Keratinocyte (primary cell): ENCODE results near the gene CD164L2. TPM values are rescaled to one million over a fixed set of nuclear protein-coding genes. Genes with fewer than 3 reads are reported as not detected.
A peak's percentile ranks its signal among the peaks of the same experiment; 100 is the strongest.

ENCODE experiments used
- DNase-seq: peaks from one replicate; pipeline ENCODE4 v3.0.0-alpha.2; 2011; ENCODE audit warnings: low read depth, missing footprints, low spot score
- FAIRE-seq: peaks from 2 replicates; lab custom pipeline; 2011; peaks lifted over from hg19 to GRCh38; lab: Jason Lieb, UNC
- H2AFZ ChIP-seq: 2 replicates; pipeline ENCODE4 v1.6.0; 2012; ENCODE audit warnings: low read length, control low read depth, inconsistent platforms; ENCODE audit not compliant: control insufficient read depth
- H3K27ac ChIP-seq: 2 replicates; pipeline ENCODE4 v1.5.1; 2011; ENCODE audit warnings: low read length; ENCODE audit not compliant: control insufficient read depth, insufficient read depth
- H3K27me3 ChIP-seq: 3 replicates; pipeline ENCODE4 v1.6.0; 2011; ENCODE audit warnings: low read length; ENCODE audit not compliant: control insufficient read depth, insufficient read depth; ENCODE audit errors: extremely low read depth
- H3K36me3 ChIP-seq, 2 experiments: 2 replicates in 1 of 2; 3 replicates in 1 of 2; pipeline ENCODE4 v1.5.1; 2011; ENCODE audit warnings: low read length in 2 of 2, mild to moderate bottlenecking in 1 of 2; ENCODE audit not compliant: control insufficient read depth in 2 of 2, insufficient read depth in 2 of 2; ENCODE audit errors: extremely low read depth in 1 of 2
- H3K4me1 ChIP-seq: 3 replicates; pipeline ENCODE4 v1.5.1; 2011; ENCODE audit warnings: low read length; ENCODE audit not compliant: control insufficient read depth, insufficient read depth; ENCODE audit errors: extremely low read depth
- H3K4me2 ChIP-seq: 3 replicates; pipeline ENCODE4 v1.6.0; 2011; ENCODE audit warnings: low read depth, low read length; ENCODE audit not compliant: control insufficient read depth, insufficient read depth; ENCODE audit errors: extremely low read depth
- H3K4me3 ChIP-seq, 3 experiments: fragments of 200-600 bp in 1 of 3; sonication (generic) in 1 of 3; 2 replicates in 2 of 3; 3 replicates in 1 of 3; pipeline ENCODE4 v1.5.1; 2011 to 2016; ENCODE audit warnings: low read length in 3 of 3, mild to moderate bottlenecking in 3 of 3, control low read depth in 2 of 3, inconsistent platforms in 1 of 3, low read depth in 1 of 3, mixed read lengths in 1 of 3, mixed run types in 1 of 3, moderate library complexity in 1 of 3; ENCODE audit not compliant: control insufficient read depth in 2 of 3, insufficient read depth in 2 of 3; ENCODE audit errors: extremely low read depth in 1 of 3
- H3K79me2 ChIP-seq: 2 replicates; pipeline ENCODE4 v1.6.0; 2012; ENCODE audit warnings: low read length; ENCODE audit not compliant: control insufficient read depth, insufficient read depth
- H3K9ac ChIP-seq: 3 replicates; pipeline ENCODE4 v1.6.0; 2011; ENCODE audit warnings: low read length; ENCODE audit not compliant: control insufficient read depth, insufficient read depth; ENCODE audit errors: extremely low read depth
- H3K9me1 ChIP-seq: 3 replicates; pipeline ENCODE4 v1.6.0; 2011; ENCODE audit warnings: low read length; ENCODE audit not compliant: control insufficient read depth, insufficient read depth; ENCODE audit errors: extremely low read depth
- H3K9me3 ChIP-seq: 2 replicates; pipeline ENCODE4 v1.5.1; 2012; ENCODE audit warnings: low read depth, low read length; ENCODE audit not compliant: control insufficient read depth
- H4K20me1 ChIP-seq: 3 replicates; pipeline ENCODE4 v1.6.0; 2011; ENCODE audit warnings: low read length; ENCODE audit not compliant: control insufficient read depth, insufficient read depth; ENCODE audit errors: extremely low read depth
- EZH2 ChIP-seq: IDR thresholded peaks from one replicate; pipeline ENCODE4 v1.6.1; 2012; ENCODE audit warnings: inconsistent platforms, mild to moderate bottlenecking, low read length, moderate library complexity
- dilution Hi-C: fragments of 300-500 bp; cut with MboI; formaldehyde crosslinking; loops from one replicate; pipeline ENCODE4 v1.7.0; 2020; ENCODE audit warnings: low sequenced_read_pairs; ENCODE audit not compliant: extremely low pct_ligation_motif_present
- polyA plus RNA-seq, 5 experiments: library from polyadenylated mRNA; depleted of rRNA in 3 of 5; stranded (reverse) in 3 of 5; stranded (forward) in 1 of 5; unstranded in 1 of 5; fragments of >200 nt; gene quantifications; 1 replicate in 1 of 5; 2 replicates in 3 of 5; 3 replicates in 1 of 5; pipeline versions ENCODE4 v1.2.1 to v1.2.3, GENCODE V29; 2011 to 2012; ENCODE audit warnings: missing spikeins in 2 of 5, low read depth in 1 of 5, low replicate concordance in 1 of 5
- TF ChIP-seq, protein P1 (sequence below), 3 experiments: IDR thresholded peaks in 1 of 3; conservative IDR thresholded peaks in 1 of 3; optimal IDR thresholded peaks in 1 of 3; 2 replicates in 2 of 3; 3 replicates in 1 of 3; pipeline versions ENCODE3 to v1.5.1; 2011; ENCODE audit warnings: low read length in 3 of 3, mild to moderate bottlenecking in 3 of 3, moderate library complexity in 2 of 3, control low read depth in 1 of 3, inconsistent platforms in 1 of 3; ENCODE audit not compliant: insufficient read depth in 2 of 3; ENCODE audit errors: extremely low read depth in 1 of 3

The CD164L2 gene
- polyA plus RNA-seq, 1 donor (not counting 4 experiments of a cell fraction or from before 2014, with no cell fraction given), result 2.7 TPM

DNA sequence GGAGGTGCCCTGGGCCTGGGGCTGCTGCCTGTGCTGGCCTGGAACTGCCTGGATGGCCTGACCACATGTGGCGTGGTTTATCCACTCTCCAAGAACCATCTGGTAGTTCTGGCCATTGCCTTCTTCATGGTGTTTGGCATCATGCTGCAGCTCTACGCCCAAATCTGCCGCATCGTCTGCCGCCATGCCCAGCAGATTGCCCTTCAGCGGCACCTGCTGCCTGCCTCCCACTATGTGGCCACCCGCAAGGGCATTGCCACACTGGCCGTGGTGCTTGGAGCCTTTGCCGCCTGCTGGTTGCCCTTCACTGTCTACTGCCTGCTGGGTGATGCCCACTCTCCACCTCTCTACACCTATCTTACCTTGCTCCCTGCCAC, 11.1 kb upstream of the CD164L2 start:
- H3K4me1 ChIP-seq, result peaks cover 21% of the 10 kb centered on the region
- no peaks in the 10 kb centered on the region for H4K20me1 ChIP-seq
- H2AFZ ChIP-seq, result no peak overlapping the region
- no peak overlapping the region for H3K27ac ChIP-seq
- no peak overlapping the region for H3K9ac ChIP-seq
- FAIRE-seq (no peak), DNase-seq (no peak)
- H3K27me3 ChIP-seq, result no peaks in the 10 kb centered on the region
- dilution Hi-C loops, result no loop called here
- H3K9me1 ChIP-seq, result no peaks in the 10 kb centered on the region
- H3K4me3 ChIP-seq, result no peak overlapping the region
- TF ChIP-seq, protein P1, sequence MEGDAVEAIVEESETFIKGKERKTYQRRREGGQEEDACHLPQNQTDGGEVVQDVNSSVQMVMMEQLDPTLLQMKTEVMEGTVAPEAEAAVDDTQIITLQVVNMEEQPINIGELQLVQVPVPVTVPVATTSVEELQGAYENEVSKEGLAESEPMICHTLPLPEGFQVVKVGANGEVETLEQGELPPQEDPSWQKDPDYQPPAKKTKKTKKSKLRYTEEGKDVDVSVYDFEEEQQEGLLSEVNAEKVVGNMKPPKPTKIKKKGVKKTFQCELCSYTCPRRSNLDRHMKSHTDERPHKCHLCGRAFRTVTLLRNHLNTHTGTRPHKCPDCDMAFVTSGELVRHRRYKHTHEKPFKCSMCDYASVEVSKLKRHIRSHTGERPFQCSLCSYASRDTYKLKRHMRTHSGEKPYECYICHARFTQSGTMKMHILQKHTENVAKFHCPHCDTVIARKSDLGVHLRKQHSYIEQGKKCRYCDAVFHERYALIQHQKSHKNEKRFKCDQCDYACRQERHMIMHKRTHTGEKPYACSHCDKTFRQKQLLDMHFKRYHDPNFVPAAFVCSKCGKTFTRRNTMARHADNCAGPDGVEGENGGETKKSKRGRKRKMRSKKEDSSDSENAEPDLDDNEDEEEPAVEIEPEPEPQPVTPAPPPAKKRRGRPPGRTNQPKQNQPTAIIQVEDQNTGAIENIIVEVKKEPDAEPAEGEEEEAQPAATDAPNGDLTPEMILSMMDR (optimal IDR thresholded peaks at IDR 0.05 in 1 of 3, IDR thresholded peaks at IDR 0.05 in 1 of 3, conservative IDR thresholded peaks at IDR 0.05 in 1 of 3; ENCODE audit: extremely low read depth in 1 of 3, insufficient read depth in 2 of 3, low read length in 3 of 3), result no peak
- TF ChIP-seq EZH2, result no peak
- no peak overlapping the region for H3K4me2 ChIP-seq
- H3K36me3 ChIP-seq, result no peaks in the 10 kb centered on the region
- H3K9me3 ChIP-seq, result no peaks in the 10 kb centered on the region
- peaks cover 15% of the 10 kb centered on the region for H3K79me2 ChIP-seq

DNA sequence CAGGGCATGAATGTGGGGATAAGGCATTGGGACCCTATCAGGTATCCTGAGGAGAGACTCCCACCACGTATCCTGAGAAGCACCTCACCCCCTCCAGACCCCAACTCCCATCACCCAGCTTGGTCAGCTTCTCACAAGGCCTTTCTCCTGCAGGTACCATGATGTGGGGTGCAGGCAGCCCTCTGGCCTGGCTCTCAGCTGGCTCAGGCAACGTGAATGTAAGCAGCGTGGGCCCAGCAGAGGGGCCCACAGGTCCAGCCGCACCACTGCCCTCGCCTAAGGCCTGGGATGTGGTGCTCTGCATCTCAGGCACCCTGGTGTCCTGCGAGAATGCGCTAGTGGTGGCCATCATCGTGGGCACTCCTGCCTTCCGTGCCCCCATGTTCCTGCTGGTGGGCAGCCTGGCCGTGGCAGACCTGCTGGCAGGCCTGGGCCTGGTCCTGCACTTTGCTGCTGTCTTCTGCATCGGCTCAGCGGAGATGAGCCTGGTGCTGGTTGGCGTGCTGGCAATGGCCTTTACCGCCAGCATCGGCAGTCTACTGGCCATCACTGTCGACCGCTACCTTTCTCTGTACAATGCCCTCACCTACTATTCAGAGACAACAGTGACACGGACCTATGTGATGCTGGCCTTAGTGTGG, 10.6 kb upstream of the CD164L2 start:
- no peak overlapping the region for H3K4me3 ChIP-seq
- dilution Hi-C loops, result no loop called here
- no peaks in the 10 kb centered on the region for H3K36me3 ChIP-seq
- no peak overlapping the region for H2AFZ ChIP-seq
- peak overlapping the region; percentile 93 for H3K4me2 ChIP-seq
- no peaks in the 10 kb centered on the region for H3K9me3 ChIP-seq
- H3K27me3 ChIP-seq, result no peaks in the 10 kb centered on the region
- H3K9ac ChIP-seq, result no peak overlapping the region
- FAIRE-seq, result no peak
- peaks cover 15% of the 10 kb centered on the region for H3K79me2 ChIP-seq
- peaks cover 21% of the 10 kb centered on the region for H3K4me1 ChIP-seq
- DNase-seq, result no peak
- TF ChIP-seq, protein P1 (optimal IDR thresholded peaks at IDR 0.05 in 1 of 3, IDR thresholded peaks at IDR 0.05 in 1 of 3, conservative IDR thresholded peaks at IDR 0.05 in 1 of 3; ENCODE audit: extremely low read depth in 1 of 3, insufficient read depth in 2 of 3, low read length in 3 of 3), result no peak
- TF ChIP-seq EZH2, result no peak
- H3K9me1 ChIP-seq, result no peaks in the 10 kb centered on the region
- no peaks in the 10 kb centered on the region for H4K20me1 ChIP-seq
- no peak overlapping the region for H3K27ac ChIP-seq
